Left lung (tissue), 10 donors: ENCODE results near the gene CORO7. TPM values are rescaled to one million over a fixed set of nuclear protein-coding genes. Genes with fewer than 3 reads are reported as not detected.

Source experiments
- ATAC-seq: fragments of 200-7000 bp; cut with Tn5 transposase; one replicate; pipeline ENCODE4 v1.9.1; 2020; ENCODE audit warnings: moderate library complexity
- DNase-seq, 4 donors: peaks; one replicate each; pipeline ENCODE4 v3.0.0-alpha.2; 2013 to 2020
- H3K27ac ChIP-seq, 2 donors: fragments of 200-600 bp; sonication (generic) in 1 of 2; one replicate each; pipeline versions ENCODE4 v1.5.0 to v1.8.0; 2020 to 2021
- H3K27me3 ChIP-seq, 2 donors: fragments of 200-600 bp; sonication (generic) in 1 of 2; one replicate each; pipeline versions ENCODE4 v1.5.0 to v1.8.0; 2020 to 2021
- H3K36me3 ChIP-seq, 2 donors: fragments of 200-600 bp; sonication (generic) in 1 of 2; one replicate each; pipeline versions ENCODE4 v1.5.0 to v1.8.0; 2020 to 2021
- H3K4me1 ChIP-seq, 2 donors: fragments of 200-600 bp; one replicate each; pipeline ENCODE4 v1.8.0; 2021
- H3K4me3 ChIP-seq, 2 donors: fragments of 200-600 bp; sonication (generic) in 1 of 2; one replicate each; pipeline versions ENCODE4 v1.5.0 to v1.8.0; 2020 to 2021; ENCODE audit warnings: mild to moderate bottlenecking in 1 of 2
- H3K9me3 ChIP-seq, 2 donors: fragments of 200-600 bp; sonication (generic) in 1 of 2; one replicate each; pipeline versions ENCODE4 v1.5.0 to v1.8.0; 2020 to 2021
- CTCF ChIP-seq, 2 donors: fragments of 200-600 bp; sonication (generic) in 1 of 2; IDR thresholded peaks; one replicate each; pipeline versions ENCODE4 v1.5.0 to v1.8.0; 2021; ENCODE audit warnings: antibody characterized with exemption in 2 of 2
- intact Hi-C, 2 donors: fragments of 100-400 bp; cut with DNase I; formaldehyde crosslinking; loops; one replicate each; pipeline versions ENCODE4 v1.11.2 to v1.14.2; 2022
- polyA plus RNA-seq, 6 donors: library from polyadenylated mRNA; unstranded; fragments of 120-200 nt; gene quantifications; one replicate each; pipeline ENCODE4 v1.2.1, GENCODE V29; 2013; ENCODE audit not compliant: insufficient read length in 6 of 6
- total RNA-seq, 2 donors: library from RNA; stranded (reverse); fragmentation: NEBNext Ultra II Directional; extraction: Animal tissue kit (Norgen Biotek cat#: 25700); gene quantifications; one replicate each; pipeline ENCODE4 v1.2.1, GENCODE V29; 2021
- donor health status: DM: no; HTN: yes; CAD: no.
- donor health status: DM: no; HTN: no; CAD: no.

Gene CORO7
- total and polyA plus RNA-seq, 8 donors: 15.7 to 81.7 (median 21.6) TPM

- Histone ChIP-seq H3K27ac (no peak overlapping the region), H3K4me3 (no peak overlapping the region), H3K4me1 (peaks cover 6 to 12% of the 10 kb centered on the region in 2 donors), H3K9me3 (no peaks in the 10 kb centered on the region), H3K36me3 (peaks cover 0 to 81% of the 10 kb centered on the region in 2 donors), H3K27me3 (no peaks in the 10 kb centered on the region)
- intact Hi-C loops: no loop called here
- TF ChIP-seq CTCF (IDR thresholded peaks at IDR 0.05): no peak
- DNase-seq (no peak), ATAC-seq (no peak)
These were observed 39.6 kb upstream of the CORO7 start for GRCh38 chr16:4455951-4456350.

DNA sequence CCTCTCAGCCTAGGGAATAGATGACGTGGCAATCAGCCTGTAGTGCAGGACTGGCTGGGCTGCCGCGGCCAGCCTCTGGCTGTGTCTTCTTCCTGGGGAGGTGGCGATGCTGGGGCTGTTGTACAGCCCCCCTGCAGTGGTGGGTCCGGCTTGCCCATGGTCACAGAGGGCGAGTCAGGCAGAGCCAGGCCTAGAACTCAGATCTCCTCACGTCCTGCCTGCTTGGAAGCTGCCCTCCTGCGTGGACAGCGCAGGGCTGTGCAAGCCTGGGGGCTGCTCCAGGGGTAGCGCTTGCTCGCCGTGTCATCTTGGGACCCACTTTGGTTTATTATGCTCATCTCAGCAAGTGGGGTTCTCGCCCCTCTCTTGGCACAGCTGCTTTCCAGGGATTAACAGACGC lies 38.7 kb upstream of the CORO7 start:
- H3K9me3 ChIP-seq: no peaks in the 10 kb centered on the region
- H3K4me1 ChIP-seq: peaks cover 6 to 12% of the 10 kb centered on the region in 2 donors
- no peaks in the 10 kb centered on the region for H3K27me3 ChIP-seq
- H3K27ac ChIP-seq: no peak overlapping the region
- DNase-seq (peak in 1 of 4 donors; percentile 45), ATAC-seq (no peak)
- H3K36me3 ChIP-seq: peaks cover 0 to 86% of the 10 kb centered on the region in 2 donors
- intact Hi-C loops: no loop called here
- no peak for TF ChIP-seq CTCF (IDR thresholded peaks at IDR 0.05)
- no peak overlapping the region for H3K4me3 ChIP-seq

DNA sequence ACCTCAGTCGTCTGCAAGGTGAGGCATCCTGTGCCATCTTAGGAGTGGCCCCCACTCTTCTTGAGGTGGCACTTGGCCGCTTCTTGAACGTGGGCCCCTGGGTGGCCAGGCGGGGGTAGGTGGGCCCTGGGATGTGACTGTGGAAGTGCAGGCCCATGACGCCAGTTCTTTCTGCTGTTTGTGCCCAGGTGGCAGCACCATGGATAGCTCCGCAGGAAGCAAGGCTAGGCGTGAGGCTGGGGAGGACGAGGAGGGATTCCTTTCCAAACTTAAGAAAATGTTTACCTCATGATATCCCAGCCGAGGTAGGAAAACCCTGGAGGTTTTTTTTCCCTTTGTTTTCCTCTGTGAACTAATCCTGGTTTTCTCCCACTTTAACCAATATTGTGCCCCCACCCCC lies 38.2 kb upstream of the CORO7 start:
- Histone ChIP-seq H3K36me3 (peaks cover 0 to 90% of the 10 kb centered on the region in 2 donors), H3K4me3 (no peak overlapping the region), H3K27me3 (no peaks in the 10 kb centered on the region), H3K4me1 (peaks cover 6 to 10% of the 10 kb centered on the region in 2 donors), H3K27ac (no peak overlapping the region), H3K9me3 (no peaks in the 10 kb centered on the region)
- DNase-seq (no peak), ATAC-seq (no peak)
- no peak for TF ChIP-seq CTCF (IDR thresholded peaks at IDR 0.05)
- intact Hi-C loops: no loop called here

GRCh38 chr16:4452674-4453073 lies 36.3 kb upstream of the CORO7 start:
- no peak overlapping the region for H3K4me3 ChIP-seq
- H3K36me3 ChIP-seq: peaks cover 0 to 96% of the 10 kb centered on the region in 2 donors
- no peak for TF ChIP-seq CTCF (IDR thresholded peaks at IDR 0.05)
- ATAC-seq: peak; percentile 66
- no peak overlapping the region for H3K27ac ChIP-seq
- no peaks in the 10 kb centered on the region for H3K9me3 ChIP-seq
- DNase-seq: no peak
- H3K4me1 ChIP-seq: no peaks in the 10 kb centered on the region
- no peaks in the 10 kb centered on the region for H3K27me3 ChIP-seq
- intact Hi-C loops: no loop called here

- Histone ChIP-seq H3K27ac (no peak overlapping the region), H3K36me3 (peaks cover 0 to 96% of the 10 kb centered on the region in 2 donors), H3K4me1 (no peaks in the 10 kb centered on the region), H3K27me3 (no peaks in the 10 kb centered on the region), H3K4me3 (no peak overlapping the region), H3K9me3 (no peaks in the 10 kb centered on the region)
- no peak for ATAC-seq
- intact Hi-C loops: no loop called here
- no peak for TF ChIP-seq CTCF (IDR thresholded peaks at IDR 0.05)
- no peak for DNase-seq
These were observed 34.6 kb upstream of the CORO7 start for GRCh38 chr16:4450931-4451519.
